GM10248 (cell line): Measurements from ENCODE around the gene KNL1.

Experiments
- CTCF ChIA-PET: fragments of 300-600 bp; sonication (Branson Sonifier 250); formaldehyde crosslinking; extraction: SDS; loops from one replicate; lab custom pipeline; 2021; ENCODE audit warnings: antibody characterized with exemption; lab: Yijun Ruan, JAX
- POLR2A ChIA-PET: fragments of 350-650 bp; sonication (Branson Sonifier 250); formaldehyde crosslinking; extraction: SDS; loops from one replicate; lab custom pipeline; 2020; ENCODE audit warnings: antibody characterized with exemption; lab: Yijun Ruan, JAX
- DNase-seq: peaks from one replicate; pipeline ENCODE4 v3.0.0; 2012; ENCODE audit errors: extremely low spot score
- CTCF ChIP-seq: IDR thresholded peaks from 2 replicates; pipeline ENCODE4 v1.5.1; 2012; ENCODE audit warnings: mild to moderate bottlenecking, low read depth; ENCODE audit errors: extremely low read depth, missing control alignments, control extremely low read depth

KNL1 gene

DNA sequence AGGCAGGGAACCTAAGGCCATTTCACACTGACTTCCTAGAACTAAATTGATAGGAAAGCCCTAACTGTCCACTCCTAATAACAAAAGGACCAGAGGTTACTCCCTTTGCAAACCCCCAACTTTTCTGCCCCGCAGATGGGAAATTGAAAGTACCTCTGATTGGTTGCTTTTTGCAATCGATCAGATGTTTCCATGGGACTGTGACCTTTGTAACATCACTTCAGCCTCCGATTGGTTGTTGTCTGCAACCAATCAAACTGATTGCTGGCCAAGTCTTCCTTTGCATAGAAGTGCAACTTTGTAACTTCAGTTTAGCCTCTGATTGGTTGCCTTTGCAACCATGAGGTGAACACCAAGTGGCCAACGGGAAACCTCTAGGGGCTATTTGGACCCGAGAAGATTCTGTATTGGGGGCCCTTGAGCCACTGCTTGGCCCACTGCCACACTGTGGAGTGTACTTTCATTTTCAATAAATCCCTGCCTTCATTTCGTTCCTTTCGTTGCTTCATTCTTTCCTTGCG is 11.3 kb upstream of the KNL1 start:
- ChIA-PET POLR2A (no interaction called here), CTCF (interaction anchor here (3.7 kb wide), 1 partner anchor 8 kb away, joined by 28 read pairs; no protein-coding TSS in a partner anchor)
- TF ChIP-seq CTCF, result no peak
- peak; percentile 35 for DNase-seq

GRCh38 chr15:40584191-40584590 is 9.9 kb upstream of the KNL1 start:
- ChIA-PET CTCF (no interaction called here), POLR2A (no interaction called here)

GRCh38 chr15:40590667-40591050 is 3.4 kb upstream of the KNL1 start:
- CTCF ChIA-PET, result interaction anchor here (0.9 to 4.2 kb wide), 15 partner anchors 10 to 304 kb away, joined by 3 to 35 read pairs (median 10); partner anchors contain the start of genes CCDC32, GCHFR, RPUSD2 and VPS18
- POLR2A ChIA-PET, result no interaction called here

More at GRCh38 chr15:40584191-40584590, 9.9 kb upstream of the KNL1 start:
- no peak for DNase-seq
- no peak for TF ChIP-seq CTCF

DNA sequence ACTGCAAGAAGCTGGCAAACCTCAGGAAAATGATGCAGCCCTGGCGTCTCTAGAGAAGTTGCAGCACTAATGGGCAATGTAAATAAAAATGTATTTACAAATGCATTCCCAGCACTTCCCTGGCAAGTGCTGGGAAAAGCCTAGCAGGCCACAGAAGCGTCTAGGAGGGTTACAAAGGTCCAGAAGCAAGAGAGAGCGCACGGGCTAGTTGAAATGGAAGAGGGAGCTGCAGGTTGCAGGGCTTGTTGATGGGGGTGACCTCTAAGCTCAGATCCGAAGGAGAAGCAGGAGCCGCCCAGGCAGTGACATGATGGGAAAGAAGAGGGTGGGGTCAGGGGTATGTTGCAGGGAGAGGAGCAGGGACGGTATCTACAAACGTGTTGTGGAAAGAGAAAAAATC is 2.7 kb upstream of the KNL1 start:
- POLR2A ChIA-PET, result no interaction called here
- no peak for TF ChIP-seq CTCF
- CTCF ChIA-PET, result interaction anchor here (1.2 to 4.2 kb wide), 6 partner anchors 11 to 304 kb away, joined by 3 to 35 read pairs (median 18); partner anchors contain the start of gene VPS18
- no peak for DNase-seq

More at GRCh38 chr15:40590667-40591050, 3.4 kb upstream of the KNL1 start:
- no peak for DNase-seq
- no peak for TF ChIP-seq CTCF

- CTCF ChIA-PET, result interaction anchor here (1.3 to 2.1 kb wide), 2 partner anchors 10 to 28 kb away, joined by 4 to 5 read pairs; no protein-coding TSS in a partner anchor
- POLR2A ChIA-PET, result no interaction called here
- no peak for TF ChIP-seq CTCF
- DNase-seq, result no peak
These were observed 884 bp upstream of the KNL1 start for GRCh38 chr15:40593165-40593564.

DNA sequence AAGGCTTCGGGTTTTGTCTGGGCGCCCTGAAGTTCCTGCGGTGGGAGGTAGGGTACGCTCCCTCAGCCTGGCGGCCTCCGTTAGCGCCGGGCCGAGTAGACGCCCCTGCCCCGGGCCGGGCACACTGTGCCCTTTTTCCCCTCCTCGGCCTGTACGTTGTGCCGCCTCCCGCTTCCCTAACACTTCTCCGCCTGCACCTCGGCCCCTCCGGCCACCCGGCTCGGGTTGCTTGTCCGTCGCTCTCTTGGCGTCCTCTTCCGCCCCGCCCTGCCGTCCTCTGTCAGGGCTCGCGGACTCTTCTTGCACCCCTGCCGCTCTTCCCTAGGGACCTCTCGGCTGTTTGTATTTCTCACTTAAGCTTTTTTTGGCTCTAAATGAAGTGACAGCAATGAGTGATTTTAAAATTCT is 384 bp downstream of the KNL1 start:
- ChIA-PET POLR2A (no interaction called here), CTCF (interaction anchor here (1.1 to 2.1 kb wide), 5 partner anchors 12 to 300 kb away, joined by 3 to 5 read pairs (median 3); partner anchors contain the start of gene VPS18)
- peak; percentile 71 for DNase-seq
- peak; percentile 2 for TF ChIP-seq CTCF
